ENCODE results near the gene SUDS3. TPM values are rescaled to one million over a fixed set of nuclear protein-coding genes. Genes with fewer than 3 reads are reported as not detected.

The SUDS3 gene
- total and polyA plus RNA-seq, 2 experiments from 2014 or later: 53.0 to 77.1 TPM

DNA sequence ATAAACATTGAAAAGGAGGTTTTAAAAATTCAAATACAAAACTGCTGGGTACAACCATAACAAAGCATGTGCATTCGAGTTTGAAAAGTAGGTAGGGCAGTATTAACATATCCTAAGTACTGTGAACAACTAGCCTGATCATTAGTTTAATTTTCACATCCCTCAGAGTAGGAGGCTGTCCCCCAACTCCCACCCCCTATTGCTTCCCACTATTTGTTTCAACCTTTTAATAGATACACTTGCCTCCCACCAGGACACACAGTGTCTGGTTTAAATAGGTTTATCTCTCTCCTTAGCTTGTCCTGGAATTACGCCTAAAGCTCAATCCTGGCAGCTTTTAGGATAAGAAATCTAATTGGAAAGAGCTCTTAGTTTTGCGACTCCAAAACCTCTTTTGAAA, 5.8 kb upstream of the SUDS3 start (continued):
- TF ChIP-seq, protein P1, sequence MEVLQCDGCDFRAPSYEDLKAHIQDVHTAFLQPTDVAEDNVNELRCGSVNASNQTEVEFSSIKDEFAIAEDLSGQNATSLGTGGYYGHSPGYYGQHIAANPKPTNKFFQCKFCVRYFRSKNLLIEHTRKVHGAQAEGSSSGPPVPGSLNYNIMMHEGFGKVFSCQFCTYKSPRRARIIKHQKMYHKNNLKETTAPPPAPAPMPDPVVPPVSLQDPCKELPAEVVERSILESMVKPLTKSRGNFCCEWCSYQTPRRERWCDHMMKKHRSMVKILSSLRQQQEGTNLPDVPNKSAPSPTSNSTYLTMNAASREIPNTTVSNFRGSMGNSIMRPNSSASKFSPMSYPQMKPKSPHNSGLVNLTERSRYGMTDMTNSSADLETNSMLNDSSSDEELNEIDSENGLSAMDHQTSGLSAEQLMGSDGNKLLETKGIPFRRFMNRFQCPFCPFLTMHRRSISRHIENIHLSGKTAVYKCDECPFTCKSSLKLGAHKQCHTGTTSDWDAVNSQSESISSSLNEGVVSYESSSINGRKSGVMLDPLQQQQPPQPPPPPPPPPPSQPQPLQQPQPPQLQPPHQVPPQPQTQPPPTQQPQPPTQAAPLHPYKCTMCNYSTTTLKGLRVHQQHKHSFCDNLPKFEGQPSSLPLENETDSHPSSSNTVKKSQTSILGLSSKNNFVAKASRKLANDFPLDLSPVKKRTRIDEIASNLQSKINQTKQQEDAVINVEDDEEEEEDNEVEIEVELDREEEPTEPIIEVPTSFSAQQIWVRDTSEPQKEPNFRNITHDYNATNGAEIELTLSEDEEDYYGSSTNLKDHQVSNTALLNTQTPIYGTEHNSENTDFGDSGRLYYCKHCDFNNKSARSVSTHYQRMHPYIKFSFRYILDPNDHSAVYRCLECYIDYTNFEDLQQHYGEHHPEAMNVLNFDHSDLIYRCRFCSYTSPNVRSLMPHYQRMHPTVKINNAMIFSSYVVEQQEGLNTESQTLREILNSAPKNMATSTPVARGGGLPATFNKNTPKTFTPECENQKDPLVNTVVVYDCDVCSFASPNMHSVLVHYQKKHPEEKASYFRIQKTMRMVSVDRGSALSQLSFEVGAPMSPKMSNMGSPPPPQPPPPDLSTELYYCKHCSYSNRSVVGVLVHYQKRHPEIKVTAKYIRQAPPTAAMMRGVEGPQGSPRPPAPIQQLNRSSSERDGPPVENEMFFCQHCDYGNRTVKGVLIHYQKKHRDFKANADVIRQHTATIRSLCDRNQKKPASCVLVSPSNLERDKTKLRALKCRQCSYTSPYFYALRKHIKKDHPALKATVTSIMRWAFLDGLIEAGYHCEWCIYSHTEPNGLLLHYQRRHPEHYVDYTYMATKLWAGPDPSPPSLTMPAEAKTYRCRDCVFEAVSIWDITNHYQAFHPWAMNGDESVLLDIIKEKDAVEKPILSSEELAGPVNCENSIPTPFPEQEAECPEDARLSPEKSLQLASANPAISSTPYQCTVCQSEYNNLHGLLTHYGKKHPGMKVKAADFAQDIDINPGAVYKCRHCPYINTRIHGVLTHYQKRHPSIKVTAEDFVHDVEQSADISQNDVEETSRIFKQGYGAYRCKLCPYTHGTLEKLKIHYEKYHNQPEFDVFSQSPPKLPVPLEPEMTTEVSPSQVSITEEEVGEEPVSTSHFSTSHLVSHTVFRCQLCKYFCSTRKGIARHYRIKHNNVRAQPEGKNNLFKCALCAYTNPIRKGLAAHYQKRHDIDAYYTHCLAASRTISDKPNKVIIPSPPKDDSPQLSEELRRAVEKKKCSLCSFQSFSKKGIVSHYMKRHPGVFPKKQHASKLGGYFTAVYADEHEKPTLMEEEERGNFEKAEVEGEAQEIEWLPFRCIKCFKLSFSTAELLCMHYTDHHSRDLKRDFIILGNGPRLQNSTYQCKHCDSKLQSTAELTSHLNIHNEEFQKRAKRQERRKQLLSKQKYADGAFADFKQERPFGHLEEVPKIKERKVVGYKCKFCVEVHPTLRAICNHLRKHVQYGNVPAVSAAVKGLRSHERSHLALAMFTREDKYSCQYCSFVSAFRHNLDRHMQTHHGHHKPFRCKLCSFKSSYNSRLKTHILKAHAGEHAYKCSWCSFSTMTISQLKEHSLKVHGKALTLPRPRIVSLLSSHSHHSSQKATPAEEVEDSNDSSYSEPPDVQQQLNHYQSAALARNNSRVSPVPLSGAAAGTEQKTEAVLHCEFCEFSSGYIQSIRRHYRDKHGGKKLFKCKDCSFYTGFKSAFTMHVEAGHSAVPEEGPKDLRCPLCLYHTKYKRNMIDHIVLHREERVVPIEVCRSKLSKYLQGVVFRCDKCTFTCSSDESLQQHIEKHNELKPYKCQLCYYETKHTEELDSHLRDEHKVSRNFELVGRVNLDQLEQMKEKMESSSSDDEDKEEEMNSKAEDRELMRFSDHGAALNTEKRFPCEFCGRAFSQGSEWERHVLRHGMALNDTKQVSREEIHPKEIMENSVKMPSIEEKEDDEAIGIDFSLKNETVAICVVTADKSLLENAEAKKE (CRISPR knock-in tag; IDR thresholded peaks at IDR 0.05): no peak
- TF ChIP-seq, protein P2, sequence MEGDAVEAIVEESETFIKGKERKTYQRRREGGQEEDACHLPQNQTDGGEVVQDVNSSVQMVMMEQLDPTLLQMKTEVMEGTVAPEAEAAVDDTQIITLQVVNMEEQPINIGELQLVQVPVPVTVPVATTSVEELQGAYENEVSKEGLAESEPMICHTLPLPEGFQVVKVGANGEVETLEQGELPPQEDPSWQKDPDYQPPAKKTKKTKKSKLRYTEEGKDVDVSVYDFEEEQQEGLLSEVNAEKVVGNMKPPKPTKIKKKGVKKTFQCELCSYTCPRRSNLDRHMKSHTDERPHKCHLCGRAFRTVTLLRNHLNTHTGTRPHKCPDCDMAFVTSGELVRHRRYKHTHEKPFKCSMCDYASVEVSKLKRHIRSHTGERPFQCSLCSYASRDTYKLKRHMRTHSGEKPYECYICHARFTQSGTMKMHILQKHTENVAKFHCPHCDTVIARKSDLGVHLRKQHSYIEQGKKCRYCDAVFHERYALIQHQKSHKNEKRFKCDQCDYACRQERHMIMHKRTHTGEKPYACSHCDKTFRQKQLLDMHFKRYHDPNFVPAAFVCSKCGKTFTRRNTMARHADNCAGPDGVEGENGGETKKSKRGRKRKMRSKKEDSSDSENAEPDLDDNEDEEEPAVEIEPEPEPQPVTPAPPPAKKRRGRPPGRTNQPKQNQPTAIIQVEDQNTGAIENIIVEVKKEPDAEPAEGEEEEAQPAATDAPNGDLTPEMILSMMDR (conservative IDR thresholded peaks at IDR 0.05; ENCODE audit: low read depth in 2 of 2): no peak
- TF ChIP-seq CREB1 (CRISPR knock-in tag; IDR thresholded peaks at IDR 0.05; ENCODE audit: low read depth): no peak
- TF ChIP-seq STAT1 (IDR thresholded peaks at IDR 0.05; ENCODE audit: unreplicated experiment): no peak
- TF ChIP-seq POLR2AphosphoS5 (IDR thresholded peaks at IDR 0.05; ENCODE audit: low read depth): no peak
- TF ChIP-seq ZNF331 (CRISPR knock-in tag; IDR thresholded peaks at IDR 0.05; ENCODE audit: low read depth): no peak
- no peak for TF ChIP-seq ZNF114 (CRISPR knock-in tag; IDR thresholded peaks at IDR 0.05)
- TF ChIP-seq NANOG (IDR thresholded peaks at IDR 0.05; ENCODE audit: borderline replicate concordance): no peak
- TF ChIP-seq, protein P3, sequence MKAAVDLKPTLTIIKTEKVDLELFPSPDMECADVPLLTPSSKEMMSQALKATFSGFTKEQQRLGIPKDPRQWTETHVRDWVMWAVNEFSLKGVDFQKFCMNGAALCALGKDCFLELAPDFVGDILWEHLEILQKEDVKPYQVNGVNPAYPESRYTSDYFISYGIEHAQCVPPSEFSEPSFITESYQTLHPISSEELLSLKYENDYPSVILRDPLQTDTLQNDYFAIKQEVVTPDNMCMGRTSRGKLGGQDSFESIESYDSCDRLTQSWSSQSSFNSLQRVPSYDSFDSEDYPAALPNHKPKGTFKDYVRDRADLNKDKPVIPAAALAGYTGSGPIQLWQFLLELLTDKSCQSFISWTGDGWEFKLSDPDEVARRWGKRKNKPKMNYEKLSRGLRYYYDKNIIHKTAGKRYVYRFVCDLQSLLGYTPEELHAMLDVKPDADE (IDR thresholded peaks at IDR 0.05): no peak

Data from GM23338 (cell line).